HFFc6 (cell line): ENCODE data around the gene SBF2. TPM values are rescaled to one million over a fixed set of nuclear protein-coding genes. Genes with fewer than 3 reads are reported as not detected.
A peak's percentile ranks its signal among the peaks of the same experiment; 100 is the strongest.

Source experiments
- DNase-seq: peaks from one replicate; pipeline ENCODE4 v3.0.0-alpha.2; 2018
- H3K27ac Mint-ChIP-seq: 2 replicates; pipeline ENCODE4 v1.8.0; 2020; ENCODE audit warnings: mild to moderate bottlenecking, mixed read lengths
- H3K27me3 Mint-ChIP-seq: 2 replicates; pipeline ENCODE4 v1.8.0; 2021; ENCODE audit warnings: mild to moderate bottlenecking, moderate library complexity, mixed read lengths; ENCODE audit not compliant: insufficient read depth
- H3K36me3 Mint-ChIP-seq: 2 replicates; pipeline ENCODE4 v1.8.0; 2021; ENCODE audit warnings: low read depth, mixed read lengths
- H3K4me1 Mint-ChIP-seq: 2 replicates; pipeline ENCODE4 v1.8.0; 2020; ENCODE audit warnings: low read depth, mixed read lengths
- H3K4me3 Mint-ChIP-seq: 2 replicates; pipeline ENCODE4 v1.8.0; 2020; ENCODE audit warnings: mild to moderate bottlenecking, moderate library complexity, mixed read lengths
- H3K9me3 Mint-ChIP-seq: 2 replicates; pipeline ENCODE4 v1.8.0; 2020; ENCODE audit warnings: mild to moderate bottlenecking, mixed read lengths
- CTCF ChIP-seq: fragments of 200-600 bp; sonication (generic); IDR thresholded peaks from 2 replicates; pipeline ENCODE4 v1.5.0; 2021; ENCODE audit warnings: antibody characterized with exemption, mild to moderate bottlenecking
- total RNA-seq, 6 experiments: library from RNA; stranded (reverse); fragmentation: NEBNext Ultra II Directional; extraction: Animal tissue kit (Norgen Biotek cat#: 25700); gene quantifications; 2 replicates in 1 of 6; 3 replicates in 5 of 6; pipeline ENCODE4 v1.2.3, GENCODE V29; 2021

Gene SBF2
- total RNA-seq, 6 experiments from 2014 or later, result 25.2 to 36.0 (median 30.7) TPM

GRCh38 chr11:9825315-9825714 lies 468.7 kb downstream of the SBF2 start:
- no peaks in the 10 kb centered on the region for H3K9me3 Mint-ChIP-seq
- peak; percentile 52; the same call in 1 of the 2 replicates for TF ChIP-seq CTCF
- no peak overlapping the region for H3K4me3 Mint-ChIP-seq
- H3K36me3 Mint-ChIP-seq, result peaks cover 21% of the 10 kb centered on the region
- peak overlapping the region; percentile 81 for H3K27ac Mint-ChIP-seq
- no peaks in the 10 kb centered on the region for H3K27me3 Mint-ChIP-seq
- peak; percentile 59 for DNase-seq
- H3K4me1 Mint-ChIP-seq, result peaks cover 71% of the 10 kb centered on the region

- TF ChIP-seq CTCF, result no peak
- no peak for DNase-seq
- Mint-ChIP-seq H3K27ac (peak overlapping the region; percentile 15), H3K4me1 (peaks cover 78% of the 10 kb centered on the region), H3K36me3 (peaks cover 21% of the 10 kb centered on the region), H3K9me3 (no peaks in the 10 kb centered on the region), H3K27me3 (no peaks in the 10 kb centered on the region), H3K4me3 (no peak overlapping the region)
These were observed 470.1 kb downstream of the SBF2 start for GRCh38 chr11:9823887-9824385.

GRCh38 chr11:9823439-9823838 lies 470.6 kb downstream of the SBF2 start:
- peak overlapping the region; percentile 15 for H3K27ac Mint-ChIP-seq
- H3K4me1 Mint-ChIP-seq, result peaks cover 76% of the 10 kb centered on the region
- no peaks in the 10 kb centered on the region for H3K27me3 Mint-ChIP-seq
- TF ChIP-seq CTCF, result no peak
- no peak overlapping the region for H3K4me3 Mint-ChIP-seq
- no peaks in the 10 kb centered on the region for H3K9me3 Mint-ChIP-seq
- peaks cover 21% of the 10 kb centered on the region for H3K36me3 Mint-ChIP-seq
- DNase-seq, result no peak

- Mint-ChIP-seq H3K27me3 (no peaks in the 10 kb centered on the region), H3K27ac (peak overlapping the region; percentile 52), H3K36me3 (peaks cover 18% of the 10 kb centered on the region), H3K9me3 (no peaks in the 10 kb centered on the region), H3K4me1 (peaks cover 64% of the 10 kb centered on the region), H3K4me3 (no peak overlapping the region)
- no peak for TF ChIP-seq CTCF
- peak; percentile 53 for DNase-seq
These were observed 472.8 kb downstream of the SBF2 start for GRCh38 chr11:9821008-9821752.

DNA sequence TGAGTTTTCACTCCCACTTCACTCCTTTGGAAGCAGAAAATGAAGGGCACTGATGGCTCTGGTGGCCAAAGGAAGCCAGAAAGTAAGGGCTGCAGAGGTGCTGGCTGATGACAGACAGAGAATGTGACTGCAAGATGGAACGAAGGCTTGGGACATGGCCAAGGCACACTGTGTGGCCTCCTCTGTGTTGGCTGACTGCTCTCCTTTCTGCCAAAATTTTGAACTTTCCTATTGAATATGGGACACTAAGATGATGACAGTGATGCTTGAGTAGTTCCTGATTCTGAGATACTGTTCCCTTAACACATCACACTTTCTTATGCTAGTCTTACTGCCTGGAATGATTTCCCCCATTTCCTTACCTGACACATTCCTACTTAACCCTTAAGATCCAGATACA lies 473.8 kb downstream of the SBF2 start:
- DNase-seq, result no peak
- peaks cover 64% of the 10 kb centered on the region for H3K4me1 Mint-ChIP-seq
- H3K9me3 Mint-ChIP-seq, result no peaks in the 10 kb centered on the region
- H3K27ac Mint-ChIP-seq, result peak overlapping the region; percentile 10; the same call in 1 of the 2 replicates
- peaks cover 10% of the 10 kb centered on the region for H3K36me3 Mint-ChIP-seq
- no peaks in the 10 kb centered on the region for H3K27me3 Mint-ChIP-seq
- TF ChIP-seq CTCF, result no peak
- H3K4me3 Mint-ChIP-seq, result no peak overlapping the region
